Activated T-cell treated with anti-CD3 and anti-CD28 coated beads for 4 hours (primary cell): ENCODE results near the gene STARD13.

ENCODE experiments used
- DNase-seq: peaks from one replicate; pipeline ENCODE4 v3.0.0-alpha.2; 2020

STARD13 gene

GRCh38 chr13:33072759-33073158, 212.8 kb downstream of the STARD13 start:
- no peak for DNase-seq

GRCh38 chr13:33072282-33072681, 213.3 kb downstream of the STARD13 start:
- DNase-seq, result no peak

GRCh38 chr13:33070713-33071112, 214.8 kb downstream of the STARD13 start:
- DNase-seq, result no peak

- DNase-seq, result no peak
Measured at GRCh38 chr13:33069365-33069764, 216.2 kb downstream of the STARD13 start.

GRCh38 chr13:33066329-33066728, 219.2 kb downstream of the STARD13 start:
- DNase-seq, result no peak

GRCh38 chr13:33060815-33061214, 224.7 kb downstream of the STARD13 start:
- DNase-seq, result no peak

GRCh38 chr13:33058776-33059327, 226.7 kb downstream of the STARD13 start:
- DNase-seq, result no peak

- no peak for DNase-seq
Measured at GRCh38 chr13:33057019-33057780, 228.4 kb downstream of the STARD13 start.

- DNase-seq, result no peak
Measured at GRCh38 chr13:33053397-33054066, 232.0 kb downstream of the STARD13 start.
